Left lobe of liver (tissue), 2 donors: ENCODE measurements around the gene LRRC32. TPM values are rescaled to one million over a fixed set of nuclear protein-coding genes. Genes with fewer than 3 reads are reported as not detected.

ENCODE experiments used
- ATAC-seq: fragments of 200-7000 bp; cut with Tn5 transposase; one replicate; pipeline ENCODE4 v1.9.1; 2020; ENCODE audit warnings: mild to moderate bottlenecking, moderate library complexity
- DNase-seq: peaks from one replicate; pipeline ENCODE4 v3.0.0-alpha.2; 2020; ENCODE audit warnings: low spot score
- total RNA-seq: library from RNA; stranded (reverse); gene quantifications from one replicate; pipeline ENCODE4 v1.2.1, GENCODE V29; 2021
- donor health status: DM: no; HTN: no; CAD: no; lungs with moderate emphysema.
- donor health status: DM: no; HTN: yes; CAD: no.

LRRC32 gene
- total RNA-seq, 1 donor from 2014 or later = 10.5 TPM

DNA sequence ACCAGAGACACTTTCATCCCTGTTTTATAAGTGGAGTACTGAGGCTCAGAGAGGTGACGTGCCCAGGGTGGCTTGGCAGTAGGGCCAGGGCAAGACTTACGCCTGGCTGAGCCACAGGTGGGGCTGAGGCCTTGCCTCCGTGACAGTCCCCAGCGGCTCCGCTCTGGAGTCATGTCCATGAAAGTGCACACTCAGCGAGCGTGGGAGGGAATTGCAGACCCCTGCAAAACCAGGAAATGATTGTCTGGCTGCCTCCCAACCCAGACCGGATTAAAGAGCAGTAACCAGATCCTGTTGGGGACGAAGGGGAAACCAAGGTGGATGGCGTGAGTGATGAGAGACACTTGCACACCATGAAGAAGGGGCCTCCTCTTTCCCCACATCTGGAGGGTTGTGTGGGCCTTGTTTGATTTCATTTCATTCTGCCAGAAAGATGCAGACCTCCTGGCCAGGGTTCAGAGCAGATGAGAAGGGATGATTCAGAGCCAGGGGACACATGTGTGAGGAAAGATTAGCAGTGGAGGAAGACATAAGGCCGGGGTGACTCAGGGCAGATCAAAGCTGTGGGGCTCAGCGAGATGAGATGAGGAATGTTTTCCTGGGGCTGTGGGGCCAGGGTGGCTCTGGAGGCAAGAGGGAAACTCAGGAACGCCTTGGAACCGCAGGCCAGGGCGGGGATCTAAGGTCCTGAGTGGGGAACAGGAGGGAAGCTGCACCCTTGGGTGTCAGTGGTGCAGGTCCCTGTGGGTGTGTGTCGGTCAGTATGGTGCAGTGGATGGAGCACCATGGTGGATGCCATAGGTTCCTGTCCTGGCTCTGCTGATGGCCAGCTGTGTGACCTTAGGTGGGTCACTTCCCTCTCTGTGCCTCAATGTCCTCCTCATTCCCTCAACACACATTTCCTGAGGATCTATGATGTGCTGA lies 29.9 kb upstream of the LRRC32 start:
- DNase-seq = no peak
- ATAC-seq = peak; percentile 31

DNA sequence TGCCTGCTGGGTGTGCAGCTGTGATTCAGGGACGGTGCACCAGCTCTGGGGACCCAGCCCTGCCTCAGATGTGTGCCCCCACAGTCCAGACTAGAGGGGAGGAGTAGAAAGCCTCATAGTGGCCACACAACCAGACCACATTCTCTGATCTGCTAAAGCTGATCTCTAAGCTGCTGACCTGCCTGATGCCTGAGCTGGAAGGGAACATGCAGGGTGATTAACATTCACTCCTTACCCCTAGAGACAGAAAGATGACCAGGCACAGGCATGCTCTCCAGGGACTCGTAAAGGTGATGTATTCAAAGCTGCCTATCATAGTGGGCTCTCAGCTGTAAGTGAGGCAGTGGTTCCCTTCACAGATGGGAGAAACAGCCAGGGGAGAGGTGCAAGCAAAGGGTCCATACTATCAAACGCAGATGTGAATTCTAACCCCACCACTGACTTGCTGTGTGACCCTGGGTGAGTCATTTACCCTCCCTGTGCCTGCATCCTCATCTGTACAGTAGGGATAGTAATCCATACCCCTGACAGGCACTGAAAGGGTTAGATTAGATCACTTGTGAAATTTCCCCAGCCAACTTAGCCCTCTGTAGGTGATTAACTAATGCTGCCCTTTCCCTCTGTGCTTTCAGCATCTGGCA lies 29.0 kb upstream of the LRRC32 start:
- DNase-seq (no peak), ATAC-seq (no peak)

DNA sequence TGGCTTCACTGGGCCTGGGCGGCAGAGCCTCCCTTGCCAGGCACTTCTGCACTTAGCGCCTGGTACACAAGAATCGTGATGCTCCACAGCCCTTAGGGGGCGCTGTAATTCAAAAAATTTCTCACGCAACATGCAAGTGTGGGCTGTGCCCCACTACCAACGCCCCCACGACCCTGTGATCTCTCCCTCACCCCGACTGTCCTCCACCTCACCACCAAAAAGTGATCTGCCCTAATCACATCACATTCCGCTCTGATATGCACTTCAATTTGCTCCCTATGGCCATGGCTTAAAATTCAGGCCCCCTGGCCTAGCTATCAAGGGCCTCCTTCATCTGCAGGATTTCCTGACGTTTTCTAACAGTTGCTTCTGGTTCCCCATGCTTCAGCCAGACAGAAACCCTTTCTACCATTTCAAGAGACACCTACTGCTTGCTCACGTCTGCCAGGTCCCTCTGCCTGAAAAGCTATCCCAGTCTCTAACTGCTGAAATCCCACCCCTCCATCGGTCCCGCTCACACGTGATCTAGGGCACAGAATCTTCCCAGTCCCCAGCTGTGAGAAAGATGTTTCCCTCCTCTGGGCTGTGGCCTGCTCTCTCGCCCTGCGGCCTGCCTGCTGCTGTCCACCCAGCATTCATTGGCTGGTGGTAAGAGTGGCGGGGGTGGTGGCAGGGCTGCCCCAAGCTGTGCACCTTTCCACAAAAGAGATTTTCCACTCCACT lies 27.9 kb upstream of the LRRC32 start:
- DNase-seq = no peak
- ATAC-seq = no peak

DNA sequence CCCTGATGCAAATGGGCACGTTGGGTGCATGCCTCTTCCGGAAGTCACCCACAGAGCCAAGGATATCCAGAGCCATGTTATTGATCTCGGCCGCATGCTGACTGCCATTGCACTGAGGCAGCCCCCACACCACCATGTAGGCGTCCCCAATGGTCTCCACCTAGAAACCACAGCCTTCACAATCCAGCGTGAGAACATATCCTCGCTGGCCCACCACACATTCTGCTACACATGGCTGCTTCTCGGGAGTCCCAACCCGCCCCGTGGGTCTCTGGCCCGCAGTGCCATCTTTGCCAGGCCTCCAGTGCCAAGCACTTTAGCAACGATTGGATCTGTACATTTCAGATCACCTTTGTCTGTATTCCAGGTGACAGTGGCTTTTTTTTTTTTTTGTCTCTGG lies 26.2 kb upstream of the LRRC32 start:
- ATAC-seq (no peak), DNase-seq (no peak)

DNA sequence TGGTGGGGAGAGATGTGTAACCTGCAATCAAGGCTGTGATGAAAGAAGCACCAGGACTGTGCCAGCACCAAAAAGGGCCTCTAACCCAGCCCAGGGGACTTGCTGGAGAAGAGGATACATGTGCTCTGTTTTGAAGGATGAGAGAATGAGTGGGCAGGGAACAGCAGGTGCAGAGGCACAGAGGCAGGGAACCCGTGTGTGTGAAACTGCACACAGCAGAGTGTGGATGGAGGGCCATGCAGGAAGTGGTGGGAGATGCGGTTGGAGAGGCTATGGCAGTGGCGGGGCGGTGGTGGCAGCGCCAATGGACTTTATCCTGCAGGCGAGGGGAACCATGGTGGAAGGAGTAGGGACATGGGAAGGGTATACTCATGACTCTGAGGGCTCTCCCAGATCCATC lies 25.2 kb upstream of the LRRC32 start:
- DNase-seq (no peak), ATAC-seq (no peak)

DNA sequence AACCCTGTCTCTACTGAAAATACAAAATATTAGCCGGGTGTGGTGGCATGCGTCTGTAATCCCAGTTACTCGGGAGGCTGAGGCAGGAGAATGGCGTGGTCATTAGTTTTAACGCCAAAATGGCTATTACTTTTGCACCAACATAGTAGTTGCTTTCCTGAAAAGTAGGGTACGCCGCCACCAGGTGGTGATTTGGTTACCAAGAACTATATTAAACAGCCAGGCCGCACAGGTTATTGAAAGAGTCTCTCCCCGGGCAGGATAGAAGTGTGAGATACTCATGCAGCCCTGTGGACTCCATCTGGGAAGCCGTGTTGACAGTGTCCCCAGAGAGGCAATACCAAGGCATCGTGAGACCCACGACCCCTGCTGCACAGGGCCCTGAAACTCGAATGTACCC lies 24.6 kb upstream of the LRRC32 start:
- ATAC-seq (no peak), DNase-seq (no peak)

DNA sequence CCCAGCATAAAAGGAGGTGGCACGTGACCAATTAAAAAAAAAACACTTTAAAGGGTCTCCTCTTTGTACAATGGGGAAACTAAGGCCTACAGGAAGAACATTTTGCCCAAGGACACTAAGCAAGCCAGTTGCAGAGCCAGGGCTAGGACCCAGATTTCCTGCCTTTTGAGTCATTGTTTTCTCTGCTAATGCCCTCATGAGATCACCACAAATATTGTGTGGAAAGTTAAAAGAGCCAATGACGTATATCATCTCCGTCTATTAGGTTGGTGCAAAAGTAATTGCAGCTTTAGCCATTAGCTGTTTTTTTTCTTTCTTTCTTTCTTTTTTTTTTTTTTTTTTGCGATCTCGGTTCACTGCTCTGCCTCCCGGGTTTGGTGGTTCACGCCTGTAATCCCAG lies 24.1 kb upstream of the LRRC32 start:
- DNase-seq (no peak), ATAC-seq (no peak)

DNA sequence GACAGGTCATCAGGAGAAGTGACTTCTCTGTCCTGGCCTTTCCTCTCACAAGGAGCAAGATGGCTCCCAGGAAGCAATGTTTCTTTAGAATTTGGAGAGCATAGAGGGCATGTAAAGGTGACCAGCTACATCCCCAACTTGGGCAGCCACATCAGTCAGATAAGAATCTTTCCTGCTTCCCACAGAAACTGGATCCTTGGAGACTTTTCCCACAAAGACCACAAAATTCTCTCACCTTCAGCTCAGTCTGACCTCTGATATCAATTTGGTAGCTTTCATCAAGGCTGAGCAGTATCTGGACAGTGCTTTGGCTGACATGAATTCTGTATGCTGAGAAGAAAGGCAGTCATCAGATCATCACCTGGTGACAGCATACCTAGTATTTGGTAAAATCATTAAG lies 23.3 kb upstream of the LRRC32 start:
- ATAC-seq = no peak
- DNase-seq = no peak

DNA sequence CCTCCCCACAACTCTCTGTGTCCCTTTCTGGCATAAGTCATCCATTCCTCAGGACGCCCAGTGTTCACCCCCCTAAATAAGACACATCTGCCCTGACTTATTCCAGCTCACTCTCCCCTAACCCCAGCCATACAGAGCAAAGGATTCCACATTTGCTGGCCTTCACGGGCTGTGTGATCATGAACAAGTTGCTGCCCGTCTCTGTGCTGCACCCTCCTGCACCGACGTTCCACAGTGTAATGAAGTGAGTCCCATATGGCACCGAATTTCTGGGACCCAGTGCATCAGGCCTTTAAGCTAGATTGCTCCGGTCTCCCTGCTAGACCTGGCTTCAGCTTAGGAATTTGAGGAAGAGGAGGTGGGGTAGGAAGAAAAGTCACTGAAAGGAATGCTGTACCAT lies 22.4 kb upstream of the LRRC32 start:
- DNase-seq (no peak), ATAC-seq (no peak)

DNA sequence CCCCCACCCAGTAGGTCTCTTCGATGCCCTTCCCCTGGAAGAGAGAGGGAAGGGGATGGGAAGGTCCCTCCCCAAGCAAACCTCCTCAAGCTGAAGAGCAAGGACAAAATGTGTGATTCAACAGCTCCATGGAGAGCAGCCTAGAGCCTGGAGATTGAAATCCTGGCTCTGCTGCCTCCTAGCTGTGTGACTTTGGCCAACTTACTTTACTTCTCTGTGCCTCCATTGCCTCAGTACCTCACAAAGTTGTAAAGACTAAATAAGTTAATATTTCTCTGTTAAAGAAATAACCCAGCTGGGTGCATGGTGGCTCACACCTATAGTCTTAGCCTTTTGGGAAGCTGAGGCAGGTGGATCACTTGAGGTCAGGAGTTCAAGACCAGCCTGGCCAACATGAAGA lies 21.1 kb upstream of the LRRC32 start:
- ATAC-seq = no peak
- no peak for DNase-seq

DNA sequence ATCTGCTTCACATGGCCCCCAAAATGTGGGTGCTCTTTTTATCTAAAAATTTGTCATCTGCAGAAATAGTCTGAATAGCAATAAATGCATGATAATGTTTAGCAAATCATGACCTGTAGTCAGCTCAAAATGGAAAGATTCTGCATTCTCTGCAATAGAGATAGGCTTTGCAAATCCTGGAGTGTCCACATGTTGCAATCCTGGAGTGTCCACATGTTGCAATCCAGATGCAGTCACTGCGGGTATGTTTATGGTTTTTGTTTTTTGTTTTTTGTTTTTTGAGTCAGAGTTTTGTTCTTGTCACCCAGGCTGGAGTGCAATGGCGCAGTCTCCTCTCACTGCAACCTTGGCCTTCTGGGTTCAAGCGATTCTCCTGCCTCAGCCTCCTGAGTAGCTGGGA lies 20.2 kb upstream of the LRRC32 start:
- ATAC-seq (peak; percentile 61), DNase-seq (no peak)

DNA sequence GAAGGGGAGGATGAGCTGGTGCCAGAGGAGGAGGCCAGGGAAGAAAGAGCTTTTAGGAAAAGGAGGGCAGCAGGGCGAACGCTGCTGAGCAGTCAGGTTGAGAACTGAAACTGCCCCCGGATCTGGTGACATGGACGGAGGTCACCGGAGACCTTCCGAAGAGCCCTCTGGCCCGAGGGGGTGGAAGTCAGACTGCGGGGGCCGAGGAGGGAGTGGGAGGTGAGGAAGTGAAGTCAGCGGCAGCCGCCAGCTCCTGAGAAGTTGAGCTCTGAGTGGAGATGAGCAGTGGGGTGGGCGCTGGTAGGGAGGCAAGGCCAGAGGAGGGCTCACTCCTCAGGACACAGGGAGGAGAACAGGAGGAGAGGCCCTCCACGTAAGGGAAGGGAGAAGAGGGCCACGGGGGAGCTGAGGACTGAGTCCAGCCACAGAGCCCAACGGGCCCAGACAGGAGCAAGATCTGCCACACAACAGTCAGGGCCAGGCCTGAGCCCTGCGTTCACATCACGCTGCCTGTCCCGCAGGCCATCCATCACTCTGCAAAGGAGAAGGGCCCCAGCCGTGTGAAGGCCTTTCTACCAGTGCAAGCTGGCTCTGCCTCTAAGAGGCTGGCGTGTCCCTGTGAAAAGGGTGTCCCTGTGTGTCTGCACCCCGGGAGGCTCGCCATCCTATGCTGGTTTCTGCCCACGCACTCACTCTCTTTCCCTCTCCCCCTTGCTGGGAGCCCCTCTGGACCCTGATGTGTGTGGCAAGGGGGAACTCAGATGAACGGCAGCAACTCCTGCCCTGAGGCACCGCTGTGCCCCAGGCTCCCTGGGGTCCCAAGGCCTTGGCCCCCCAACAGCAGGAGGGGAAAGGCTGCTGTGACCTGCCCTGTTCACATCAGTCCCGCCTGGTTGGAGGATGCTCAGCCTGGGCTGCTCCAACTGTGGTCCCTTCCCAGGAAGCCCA lies 19.0 kb upstream of the LRRC32 start:
- DNase-seq (no peak), ATAC-seq (no peak)

DNA sequence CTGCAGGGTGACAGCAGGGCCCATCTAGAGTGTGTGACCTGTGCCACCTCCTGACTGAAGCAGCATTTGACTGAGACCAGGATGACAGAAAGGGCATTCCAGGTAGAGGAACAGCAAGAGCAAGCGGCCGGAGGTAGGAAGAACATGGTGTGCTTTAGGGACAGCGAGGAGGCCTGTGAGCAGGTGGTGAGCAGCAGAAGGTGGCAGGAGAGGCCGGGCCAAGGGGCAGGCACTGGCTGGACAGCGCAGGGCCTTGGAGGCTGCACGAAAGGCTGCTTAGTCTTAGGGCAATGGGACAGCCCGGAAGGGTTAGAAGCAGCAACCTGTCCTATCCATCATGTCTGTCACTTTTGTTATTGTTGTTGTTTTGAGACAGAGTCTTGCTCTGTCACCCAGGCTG lies 17.6 kb upstream of the LRRC32 start:
- ATAC-seq = no peak
- DNase-seq = no peak

DNA sequence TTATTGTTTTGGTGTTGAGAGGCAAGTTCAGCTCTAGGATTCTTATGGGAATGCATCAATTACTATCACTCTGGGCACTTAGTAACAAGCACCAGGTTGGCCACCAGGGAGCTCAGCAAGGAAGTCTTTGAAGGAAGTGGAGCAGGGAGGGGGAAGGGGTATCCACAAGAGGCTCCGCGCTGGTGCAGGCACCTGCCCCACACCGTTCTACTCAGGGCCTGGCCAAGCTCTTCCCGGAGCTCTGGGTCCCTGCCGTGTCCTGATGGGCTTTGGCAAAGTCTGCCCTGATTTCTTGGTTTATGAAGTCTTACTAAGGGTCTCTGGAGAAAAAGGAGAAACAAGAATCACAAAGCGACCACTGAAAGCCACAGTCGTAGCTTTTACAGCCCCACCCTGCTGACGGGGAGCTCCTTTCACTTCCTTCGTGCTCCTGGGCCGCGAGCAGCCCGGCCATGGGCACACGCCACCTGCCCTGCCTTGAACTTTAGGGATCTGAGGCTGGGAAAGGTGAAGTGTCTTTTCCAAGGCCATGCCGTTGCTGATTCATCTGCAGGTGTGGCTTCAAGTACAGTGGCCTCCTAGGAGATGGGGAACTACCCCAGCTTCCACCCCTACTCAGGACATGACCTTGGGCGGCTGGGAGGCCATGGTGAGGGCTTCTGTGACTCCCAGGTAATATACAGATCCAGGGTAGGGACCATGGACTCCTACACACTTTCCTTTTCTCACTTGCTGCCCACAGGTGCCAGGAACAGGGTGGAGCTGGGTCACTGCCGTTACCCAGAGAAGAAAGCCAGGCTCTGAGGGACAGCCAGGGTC lies 15.9 kb upstream of the LRRC32 start:
- ATAC-seq = peak; percentile 9

DNA sequence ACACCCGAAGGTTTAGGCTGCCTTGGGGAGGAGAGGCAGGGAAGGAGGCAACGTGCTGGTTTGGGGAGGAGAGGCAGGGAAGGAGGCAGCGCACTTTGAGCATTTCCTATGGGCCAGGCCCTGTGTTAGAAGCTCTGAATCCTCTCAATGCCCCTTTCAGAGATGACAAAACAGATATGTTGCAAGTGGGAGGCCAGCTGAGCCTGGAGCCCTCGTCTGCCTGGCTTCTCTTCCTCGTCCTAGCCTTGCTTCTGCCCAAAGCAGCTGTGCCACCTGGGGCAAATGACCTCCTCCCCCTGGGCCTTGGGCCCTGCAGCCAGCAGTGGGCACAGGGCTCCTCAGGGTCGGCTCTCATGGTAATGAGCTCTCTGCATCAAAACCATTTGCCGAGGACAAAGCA lies 15.3 kb upstream of the LRRC32 start:
- no peak for DNase-seq

More for the DNA sequence above, 15.9 kb upstream of the LRRC32 start:
- DNase-seq = no peak

DNA sequence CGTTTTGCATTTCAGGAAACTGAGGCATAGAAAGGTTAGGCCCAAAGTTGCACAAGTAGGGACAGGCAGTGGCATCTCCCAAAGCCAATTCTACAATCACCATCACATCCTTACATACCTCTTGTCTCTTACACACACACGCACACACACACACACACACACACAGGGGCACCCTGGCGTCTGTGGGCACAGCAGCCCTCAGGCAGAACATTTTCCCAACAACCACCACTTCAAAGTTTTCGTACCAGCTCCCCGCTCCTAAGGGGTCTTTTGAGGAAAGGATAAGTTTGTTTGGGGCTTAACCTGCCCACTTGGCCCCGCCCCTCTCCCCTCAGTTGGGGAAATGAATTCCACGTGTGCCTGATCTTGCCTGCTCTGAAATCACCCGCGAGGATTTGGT lies 14.7 kb upstream of the LRRC32 start:
- DNase-seq (no peak), ATAC-seq (no peak)

More for the DNA sequence above, 15.3 kb upstream of the LRRC32 start:
- no peak for ATAC-seq

DNA sequence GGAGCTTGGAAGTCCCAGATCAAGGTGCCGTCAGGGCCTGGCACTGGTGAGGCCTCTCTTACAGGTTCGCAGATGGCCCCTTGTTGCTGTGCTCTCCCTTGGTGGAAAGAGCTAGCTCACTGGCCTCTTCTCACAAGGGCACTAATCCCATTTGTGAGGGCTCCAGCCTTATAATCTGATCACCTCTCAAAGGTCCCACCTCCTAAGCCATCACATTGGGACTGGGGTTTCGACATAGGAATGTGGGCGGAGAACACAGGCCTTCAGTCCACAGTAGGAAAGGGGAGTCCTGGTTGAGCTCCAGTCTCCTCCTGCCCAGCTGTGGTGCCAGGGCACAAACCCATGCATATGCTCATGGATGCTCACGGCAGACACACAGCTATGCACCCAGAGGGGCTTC lies 14.0 kb upstream of the LRRC32 start:
- DNase-seq (no peak), ATAC-seq (no peak)

DNA sequence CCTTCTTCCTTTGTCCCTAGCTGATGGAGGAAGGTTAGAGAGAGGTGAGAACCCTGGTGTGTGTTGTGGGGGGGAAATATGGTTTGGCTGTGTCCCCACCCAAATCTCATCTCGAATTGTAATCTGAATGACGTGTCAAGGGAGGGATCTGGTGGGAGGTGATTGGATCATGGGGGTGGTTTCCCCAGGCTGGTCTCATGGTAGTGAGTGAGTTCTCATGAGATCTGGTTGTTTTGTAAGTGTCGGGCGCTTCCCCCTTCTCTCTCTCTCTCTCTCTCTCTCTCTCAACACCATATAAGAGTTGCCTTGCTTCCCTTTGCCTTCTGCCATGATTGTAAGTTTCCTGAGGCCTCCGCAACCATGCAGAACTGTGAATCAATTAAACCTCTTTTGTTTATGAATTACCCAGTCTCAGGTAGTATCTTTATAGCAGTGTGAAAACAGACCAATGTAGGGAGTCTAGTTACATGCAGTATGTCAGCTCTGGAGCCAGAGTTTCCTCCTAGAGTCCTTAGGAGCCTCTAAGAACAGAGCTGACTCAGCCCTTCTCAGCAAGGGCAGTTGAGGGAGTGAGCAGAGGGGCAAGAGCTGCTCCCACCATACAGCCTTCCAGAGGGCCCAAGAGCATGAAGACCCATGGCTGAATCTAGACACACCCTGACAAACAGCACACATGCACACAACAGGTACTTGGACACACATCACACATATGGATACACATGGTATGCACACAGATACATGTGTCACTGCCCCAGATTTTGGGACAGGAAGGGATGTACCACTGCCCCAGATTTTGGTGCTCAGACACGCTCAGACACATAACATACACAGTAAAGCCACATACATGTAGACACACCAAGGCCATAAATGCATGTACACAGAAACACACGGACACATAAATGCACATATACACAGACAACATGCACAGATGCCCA lies 12.9 kb upstream of the LRRC32 start:
- DNase-seq (no peak), ATAC-seq (no peak)

DNA sequence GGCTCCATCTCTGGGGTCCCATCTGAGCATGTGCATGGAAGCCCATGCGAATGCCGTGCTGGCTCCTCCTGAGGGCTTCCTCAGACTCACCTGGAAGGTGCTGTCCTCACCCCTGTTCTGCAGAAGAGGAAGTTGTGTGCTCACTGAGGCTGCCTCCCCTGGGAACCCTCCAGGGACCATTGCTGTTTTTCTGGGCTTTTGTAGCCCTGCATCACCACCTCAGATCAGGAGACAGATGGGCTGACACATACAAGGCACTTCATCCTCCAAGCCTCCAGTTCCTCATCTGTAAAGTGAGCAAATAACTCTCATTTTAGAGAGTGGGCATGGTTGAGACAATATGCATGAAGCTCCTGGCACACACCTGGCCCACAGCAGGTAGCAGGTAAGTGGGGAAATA lies 12.1 kb upstream of the LRRC32 start:
- DNase-seq (no peak), ATAC-seq (no peak)
